Left ventricle myocardium inferior (tissue), 1 donor: ENCODE results near the gene ZIC2. TPM values are rescaled to one million over a fixed set of nuclear protein-coding genes. Genes with fewer than 3 reads are reported as not detected.
"Not testable (repeated sequence)": the region's sequence is repeated elsewhere in the genome, so short reads cannot be mapped to it uniquely, and the experiment has no call there.

Source experiments
- DNase-seq: peaks from one replicate; pipeline ENCODE4 v3.0.0-alpha.2; 2020
- H3K27ac ChIP-seq: fragments of 200-600 bp; replicated peaks from 2 replicates; pipeline ENCODE4 v1.8.0; 2021
- H3K27me3 ChIP-seq: fragments of 200-600 bp; 2 replicates; pipeline ENCODE4 v1.8.0; 2021; ENCODE audit warnings: low read depth
- H3K36me3 ChIP-seq: fragments of 200-600 bp; 2 replicates; pipeline ENCODE4 v1.8.0; 2021
- H3K4me1 ChIP-seq: fragments of 200-600 bp; 2 replicates; pipeline ENCODE4 v1.8.0; 2021
- H3K4me3 ChIP-seq: fragments of 200-600 bp; 2 replicates; pipeline ENCODE4 v1.8.0; 2021; ENCODE audit warnings: mild to moderate bottlenecking, moderate library complexity
- H3K9me3 ChIP-seq: fragments of 200-600 bp; replicated peaks from 2 replicates; pipeline ENCODE4 v1.8.0; 2021
- CTCF ChIP-seq: fragments of 200-600 bp; IDR thresholded peaks from 2 replicates; pipeline ENCODE4 v1.8.0; 2021; ENCODE audit warnings: antibody characterized with exemption, mild to moderate bottlenecking, borderline replicate concordance
- intact Hi-C: fragments of 100-400 bp; cut with micrococcal nuclease; formaldehyde crosslinking; loops from one replicate; pipeline ENCODE4 v1.11.0; 2022
- total RNA-seq: library from RNA; stranded (reverse); fragmentation: NEBNext Ultra II Directional; extraction: Animal tissue kit (Norgen Biotek cat#: 25700); gene quantifications from one replicate; pipeline ENCODE4 v1.2.1, GENCODE V29; 2021
- donor health status: DM: no; HTN: yes; CAD: no; lungs with severe emphysema.

ZIC2 gene
- total RNA-seq, 1 donor from 2014 or later = not detected

- Histone ChIP-seq H3K9me3 (no peaks in the 10 kb centered on the region), H3K4me1 (no peaks in the 10 kb centered on the region), H3K4me3 (no peak overlapping the region), H3K27me3 (peaks cover 27% of the 10 kb centered on the region), H3K36me3 (no peaks in the 10 kb centered on the region), H3K27ac (no peak overlapping the region)
- DNase-seq = no peak
- intact Hi-C loops = no loop called here
- no peak for TF ChIP-seq CTCF
Measured at GRCh38 chr13:100019780-100020356, 38.3 kb downstream of the ZIC2 start.

GRCh38 chr13:100022798-100023197 lies 41.2 kb downstream of the ZIC2 start:
- H3K27ac ChIP-seq = no peak overlapping the region
- intact Hi-C loops = no loop called here
- H3K4me1 ChIP-seq = no peaks in the 10 kb centered on the region
- H3K27me3 ChIP-seq = peaks cover 19% of the 10 kb centered on the region
- no peaks in the 10 kb centered on the region for H3K9me3 ChIP-seq
- no peak overlapping the region for H3K4me3 ChIP-seq
- DNase-seq = no peak
- H3K36me3 ChIP-seq = no peaks in the 10 kb centered on the region
- no peak for TF ChIP-seq CTCF

- peaks cover 19% of the 10 kb centered on the region for H3K27me3 ChIP-seq
- no peaks in the 10 kb centered on the region for H3K4me1 ChIP-seq
- no peak for TF ChIP-seq CTCF
- H3K4me3 ChIP-seq = no peak overlapping the region
- DNase-seq = no peak
- no peak overlapping the region for H3K27ac ChIP-seq
- intact Hi-C loops = no loop called here
- H3K9me3 ChIP-seq = no peaks in the 10 kb centered on the region
- H3K36me3 ChIP-seq = no peaks in the 10 kb centered on the region
Measured at GRCh38 chr13:100024023-100024422, 42.4 kb downstream of the ZIC2 start.

- no peaks in the 10 kb centered on the region for H3K36me3 ChIP-seq
- no peak for TF ChIP-seq CTCF
- no peak overlapping the region for H3K4me3 ChIP-seq
- H3K27ac ChIP-seq = no peak overlapping the region
- H3K4me1 ChIP-seq = no peaks in the 10 kb centered on the region
- intact Hi-C loops = no loop called here
- no peaks in the 10 kb centered on the region for H3K9me3 ChIP-seq
- no peak for DNase-seq
- peaks cover 30% of the 10 kb centered on the region for H3K27me3 ChIP-seq
Measured at GRCh38 chr13:100029933-100030332, 48.3 kb downstream of the ZIC2 start.

GRCh38 chr13:100032642-100033041 lies 51.1 kb downstream of the ZIC2 start:
- H3K4me3 ChIP-seq, intact Hi-C loops, DNase-seq, H3K27ac ChIP-seq, H3K36me3 ChIP-seq, H3K4me1 ChIP-seq, H3K9me3 ChIP-seq: not testable (repeated sequence)
- H3K27me3 ChIP-seq = peaks cover 24% of the 10 kb centered on the region

GRCh38 chr13:100035936-100036335 lies 54.4 kb downstream of the ZIC2 start:
- Histone ChIP-seq H3K27me3 (peaks cover 29% of the 10 kb centered on the region), H3K4me3 (no peak overlapping the region), H3K36me3 (no peaks in the 10 kb centered on the region), H3K27ac (no peak overlapping the region), H3K4me1 (no peaks in the 10 kb centered on the region), H3K9me3 (no peaks in the 10 kb centered on the region)
- no peak for DNase-seq
- intact Hi-C loops = no loop called here
- no peak for TF ChIP-seq CTCF

Other genes with a start within 250 kb of the ZIC2 start
- not detected for gene ZIC5, start 10.0 kb upstream of the ZIC2 start, total RNA-seq
- gene PCCA, start 107.3 kb downstream of the ZIC2 start, total RNA-seq = 65.4 TPM